ENCODE measurements around the gene INSYN2B.

INSYN2B gene

DNA sequence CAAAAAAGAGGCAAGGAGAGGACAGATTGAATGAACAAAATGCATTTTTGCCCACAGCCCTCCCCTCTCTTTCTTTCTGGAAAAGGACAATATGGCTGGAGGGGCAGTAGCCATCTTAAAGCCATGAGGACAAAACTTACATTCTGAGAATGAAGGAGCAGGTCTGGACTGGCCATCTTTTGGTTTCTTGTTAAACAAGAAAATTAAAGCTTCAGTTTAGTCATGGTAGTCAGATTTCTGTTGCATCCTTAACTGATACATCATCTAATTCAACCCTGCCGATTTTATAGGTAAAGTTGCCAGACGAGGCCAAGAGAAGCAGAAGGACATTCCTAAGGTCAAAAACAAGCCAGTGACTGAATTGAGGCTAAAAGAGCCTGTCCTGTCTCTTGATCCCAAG, 31.5 kb upstream of the INSYN2B start:
- Histone ChIP-seq H3K4me3 (ENCODE audit: low read depth, low read length) (no peak overlapping the region), H3K9me3 (ENCODE audit: severe bottlenecking) (no peaks in the 10 kb centered on the region), H3K27me3 (ENCODE audit: insufficient read depth, low read depth, severe bottlenecking) (peaks cover 73% of the 10 kb centered on the region), H3K36me3 (no peaks in the 10 kb centered on the region), H3K27ac (no peak overlapping the region)
- DNase-seq, result no peak
- TF ChIP-seq, protein P1, sequence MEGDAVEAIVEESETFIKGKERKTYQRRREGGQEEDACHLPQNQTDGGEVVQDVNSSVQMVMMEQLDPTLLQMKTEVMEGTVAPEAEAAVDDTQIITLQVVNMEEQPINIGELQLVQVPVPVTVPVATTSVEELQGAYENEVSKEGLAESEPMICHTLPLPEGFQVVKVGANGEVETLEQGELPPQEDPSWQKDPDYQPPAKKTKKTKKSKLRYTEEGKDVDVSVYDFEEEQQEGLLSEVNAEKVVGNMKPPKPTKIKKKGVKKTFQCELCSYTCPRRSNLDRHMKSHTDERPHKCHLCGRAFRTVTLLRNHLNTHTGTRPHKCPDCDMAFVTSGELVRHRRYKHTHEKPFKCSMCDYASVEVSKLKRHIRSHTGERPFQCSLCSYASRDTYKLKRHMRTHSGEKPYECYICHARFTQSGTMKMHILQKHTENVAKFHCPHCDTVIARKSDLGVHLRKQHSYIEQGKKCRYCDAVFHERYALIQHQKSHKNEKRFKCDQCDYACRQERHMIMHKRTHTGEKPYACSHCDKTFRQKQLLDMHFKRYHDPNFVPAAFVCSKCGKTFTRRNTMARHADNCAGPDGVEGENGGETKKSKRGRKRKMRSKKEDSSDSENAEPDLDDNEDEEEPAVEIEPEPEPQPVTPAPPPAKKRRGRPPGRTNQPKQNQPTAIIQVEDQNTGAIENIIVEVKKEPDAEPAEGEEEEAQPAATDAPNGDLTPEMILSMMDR (IDR thresholded peaks at IDR 0.05; ENCODE audit: low read depth, low read length), result no peak

DNA sequence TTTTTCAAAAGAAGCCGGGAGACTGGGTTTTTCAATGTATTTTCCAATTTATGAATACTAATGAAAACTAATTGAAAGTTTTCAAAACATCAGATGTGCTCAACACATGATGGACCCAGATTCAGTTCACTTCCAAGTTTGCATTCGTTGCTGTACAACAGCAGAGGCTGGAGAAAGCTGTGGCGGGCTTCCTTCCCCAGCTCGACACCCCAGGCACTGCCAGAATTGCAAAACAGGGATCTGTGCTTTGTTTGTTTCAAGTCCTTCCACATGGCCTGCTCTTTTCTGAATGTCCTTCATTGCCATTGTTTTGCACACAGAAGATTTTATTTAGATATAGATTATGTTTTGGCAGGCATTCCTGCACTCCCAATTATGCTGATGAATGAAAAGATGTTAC, 30.3 kb upstream of the INSYN2B start:
- TF ChIP-seq, protein P1 (IDR thresholded peaks at IDR 0.05; ENCODE audit: low read depth, low read length), result no peak
- no peak for DNase-seq
- Histone ChIP-seq H3K4me3 (ENCODE audit: low read depth, low read length) (no peak overlapping the region), H3K27me3 (ENCODE audit: insufficient read depth, low read depth, severe bottlenecking) (peaks cover 72% of the 10 kb centered on the region), H3K36me3 (no peaks in the 10 kb centered on the region), H3K9me3 (ENCODE audit: severe bottlenecking) (no peaks in the 10 kb centered on the region), H3K27ac (no peak overlapping the region)

DNA sequence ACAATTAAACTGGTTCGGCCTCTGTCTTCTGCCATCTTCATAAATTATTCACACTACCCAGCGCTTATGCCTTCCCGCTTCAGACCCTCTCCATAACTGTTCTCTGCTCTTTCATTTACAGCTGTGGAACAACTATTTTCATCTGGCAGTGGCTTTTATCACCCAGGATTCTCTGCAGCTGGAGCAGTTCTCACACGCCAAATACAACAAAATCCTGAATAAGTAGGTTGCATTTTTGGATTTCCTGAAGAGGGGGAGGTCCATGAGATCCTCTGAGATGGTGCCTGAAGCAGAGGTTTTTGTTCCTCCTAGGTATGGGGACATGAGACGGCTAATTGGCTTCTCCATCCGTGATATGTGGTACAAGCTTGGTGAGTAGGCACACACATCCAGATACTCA, 28.1 kb upstream of the INSYN2B start:
- DNase-seq, result no peak
- H3K27me3 ChIP-seq (ENCODE audit: insufficient read depth, low read depth, severe bottlenecking), result peaks cover 59% of the 10 kb centered on the region
- H3K9me3 ChIP-seq (ENCODE audit: severe bottlenecking), result no peaks in the 10 kb centered on the region
- TF ChIP-seq, protein P1 (IDR thresholded peaks at IDR 0.05; ENCODE audit: low read depth, low read length), result no peak
- no peak overlapping the region for H3K27ac ChIP-seq
- no peak overlapping the region for H3K4me3 ChIP-seq (ENCODE audit: low read depth, low read length)
- no peaks in the 10 kb centered on the region for H3K36me3 ChIP-seq

DNA sequence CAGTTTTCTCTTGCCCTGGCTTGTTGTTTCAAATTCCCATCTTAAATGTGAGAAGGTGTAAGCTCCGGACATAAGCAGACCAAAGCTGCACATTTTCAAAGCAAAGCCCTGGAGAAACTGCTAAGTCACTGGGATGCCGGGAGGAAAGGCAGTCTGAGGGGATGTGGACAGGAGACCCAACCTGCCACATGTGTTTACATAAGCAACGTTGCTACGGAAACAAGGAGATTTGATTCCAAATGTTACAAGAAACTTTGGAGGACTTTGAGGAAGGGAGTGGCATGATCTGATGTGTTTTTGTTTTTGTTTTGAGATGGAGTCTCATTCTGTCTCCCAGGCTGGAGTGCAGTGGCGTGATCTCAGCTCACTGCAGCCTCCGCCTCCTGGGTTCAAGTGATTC, 25.7 kb upstream of the INSYN2B start:
- peaks cover 56% of the 10 kb centered on the region for H3K27me3 ChIP-seq (ENCODE audit: insufficient read depth, low read depth, severe bottlenecking)
- no peak for DNase-seq
- TF ChIP-seq, protein P1 (IDR thresholded peaks at IDR 0.05; ENCODE audit: low read depth, low read length), result no peak
- H3K36me3 ChIP-seq, result no peaks in the 10 kb centered on the region
- H3K9me3 ChIP-seq (ENCODE audit: severe bottlenecking), result no peaks in the 10 kb centered on the region
- no peak overlapping the region for H3K27ac ChIP-seq
- no peak overlapping the region for H3K4me3 ChIP-seq (ENCODE audit: low read depth, low read length)

DNA sequence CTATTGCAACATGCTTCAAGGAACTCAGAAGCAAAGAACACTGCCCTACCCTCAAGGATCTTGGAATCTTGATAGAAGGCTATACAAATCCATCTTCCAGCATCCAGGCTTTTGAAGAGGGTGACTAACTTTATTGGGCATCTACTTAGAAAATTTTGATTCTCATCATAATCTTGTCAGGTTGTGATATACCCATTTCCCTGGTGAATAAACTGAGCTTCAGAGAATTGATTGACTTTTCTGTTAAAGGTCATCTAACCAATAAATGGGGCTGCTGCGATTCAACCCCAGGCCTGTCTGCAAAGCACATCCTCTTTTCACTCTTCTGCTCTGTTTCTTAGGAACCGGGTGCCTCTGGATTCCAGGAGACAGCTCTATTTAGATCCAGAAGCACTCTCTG, 19.9 kb upstream of the INSYN2B start:
- H3K4me3 ChIP-seq (ENCODE audit: low read depth, low read length), result no peak overlapping the region
- no peak for DNase-seq
- TF ChIP-seq, protein P1 (IDR thresholded peaks at IDR 0.05; ENCODE audit: low read depth, low read length), result no peak
- H3K36me3 ChIP-seq, result no peaks in the 10 kb centered on the region
- no peak overlapping the region for H3K27ac ChIP-seq
- H3K9me3 ChIP-seq (ENCODE audit: severe bottlenecking), result no peaks in the 10 kb centered on the region
- H3K27me3 ChIP-seq (ENCODE audit: insufficient read depth, low read depth, severe bottlenecking), result peaks cover 47% of the 10 kb centered on the region

DNA sequence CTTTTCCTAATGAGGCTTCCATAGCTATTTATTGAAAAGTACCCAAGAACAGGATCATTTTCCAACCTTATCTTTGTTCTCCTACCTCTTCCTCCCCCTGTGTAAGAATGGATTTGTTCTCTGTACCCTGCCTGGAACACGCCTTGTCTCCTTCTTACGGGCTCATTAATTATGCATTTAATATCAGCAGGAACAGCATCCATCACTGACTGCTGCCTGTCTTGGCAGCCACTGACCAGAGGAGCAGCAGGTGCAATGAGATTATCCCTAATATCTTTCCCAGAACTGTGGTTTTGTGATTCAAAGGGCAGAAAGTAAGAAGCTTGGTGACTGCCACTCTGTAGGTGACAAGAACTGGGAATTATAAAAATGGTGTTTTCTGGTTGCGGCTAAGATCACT, 19.3 kb upstream of the INSYN2B start:
- Histone ChIP-seq H3K4me3 (ENCODE audit: low read depth, low read length) (no peak overlapping the region), H3K27ac (no peak overlapping the region), H3K9me3 (ENCODE audit: severe bottlenecking) (no peaks in the 10 kb centered on the region), H3K27me3 (ENCODE audit: insufficient read depth, low read depth, severe bottlenecking) (peaks cover 49% of the 10 kb centered on the region), H3K36me3 (no peaks in the 10 kb centered on the region)
- TF ChIP-seq, protein P1 (IDR thresholded peaks at IDR 0.05; ENCODE audit: low read depth, low read length), result no peak
- no peak for DNase-seq
